Adrenal gland (tissue), 5 donors: ENCODE results near the gene COL17A1.

Source experiments
- CTCF ChIP-seq, 6 experiments: fragments of 450-650 bp in 4 of 6; fragments of 200-600 bp in 2 of 6; sonication (generic) in 1 of 6; IDR thresholded peaks; 1 replicate in 5 of 6; 2 replicates in 1 of 6; pipeline versions ENCODE4 v1.5.1 to v1.8.0; 2016 to 2021; ENCODE audit warnings: antibody characterized with exemption in 6 of 6, mild to moderate bottlenecking in 2 of 6, moderate library complexity in 1 of 6
- POLR2A ChIP-seq, 2 donors: fragments of 450-650 bp; IDR thresholded peaks; one replicate each; pipeline ENCODE4 v1.6.1; 2017; ENCODE audit warnings: antibody characterized with exemption in 2 of 2, mild to moderate bottlenecking in 2 of 2, moderate library complexity in 1 of 2
- donor health status: DM: no; HTN: no; CAD: no.

GRCh38 chr10:104020020-104020419, 65.7 kb downstream of the COL17A1 start:
- TF ChIP-seq CTCF (IDR thresholded peaks at IDR 0.05) = no peak
- TF ChIP-seq POLR2A (IDR thresholded peaks at IDR 0.05) = no peak
